ENCODE data around the gene PPWD1. TPM values are rescaled to one million over a fixed set of nuclear protein-coding genes. Genes with fewer than 3 reads are reported as not detected.

Gene PPWD1
- total RNA-seq, 6 donors from 2014 or later = 29.0 to 87.9 (median 35.5) TPM

- H3K27ac ChIP-seq = peak overlapping the region; percentile 79 to 89 (median 88)
- TF ChIP-seq, protein P1, sequence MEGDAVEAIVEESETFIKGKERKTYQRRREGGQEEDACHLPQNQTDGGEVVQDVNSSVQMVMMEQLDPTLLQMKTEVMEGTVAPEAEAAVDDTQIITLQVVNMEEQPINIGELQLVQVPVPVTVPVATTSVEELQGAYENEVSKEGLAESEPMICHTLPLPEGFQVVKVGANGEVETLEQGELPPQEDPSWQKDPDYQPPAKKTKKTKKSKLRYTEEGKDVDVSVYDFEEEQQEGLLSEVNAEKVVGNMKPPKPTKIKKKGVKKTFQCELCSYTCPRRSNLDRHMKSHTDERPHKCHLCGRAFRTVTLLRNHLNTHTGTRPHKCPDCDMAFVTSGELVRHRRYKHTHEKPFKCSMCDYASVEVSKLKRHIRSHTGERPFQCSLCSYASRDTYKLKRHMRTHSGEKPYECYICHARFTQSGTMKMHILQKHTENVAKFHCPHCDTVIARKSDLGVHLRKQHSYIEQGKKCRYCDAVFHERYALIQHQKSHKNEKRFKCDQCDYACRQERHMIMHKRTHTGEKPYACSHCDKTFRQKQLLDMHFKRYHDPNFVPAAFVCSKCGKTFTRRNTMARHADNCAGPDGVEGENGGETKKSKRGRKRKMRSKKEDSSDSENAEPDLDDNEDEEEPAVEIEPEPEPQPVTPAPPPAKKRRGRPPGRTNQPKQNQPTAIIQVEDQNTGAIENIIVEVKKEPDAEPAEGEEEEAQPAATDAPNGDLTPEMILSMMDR (IDR thresholded peaks at IDR 0.05) = no peak
- TF ChIP-seq POLR2A (IDR thresholded peaks at IDR 0.05) (no peak), EP300 (IDR thresholded peaks at IDR 0.05) (no peak), POLR2AphosphoS5 (IDR thresholded peaks at IDR 0.05) (no peak)
- no peaks in the 10 kb centered on the region for H3K9me3 ChIP-seq
- no peaks in the 10 kb centered on the region for H3K27me3 ChIP-seq
- H3K4me3 ChIP-seq = peak overlapping the region; percentile 73 to 93 (median 86)
- peaks cover 0 to under 1% (median 0%) of the 10 kb centered on the region in 4 donors for H3K36me3 ChIP-seq
- ATAC-seq (ENCODE audit: low FRiP score in 2 of 2) (no peak), DNase-seq (no peak)
- H3K4me1 ChIP-seq = peaks cover 30 to 37% (median 34%) of the 10 kb centered on the region in 4 donors
- 7 to 12% methylated on average over 9 of the region's 9 CpGs for WGBS, 2 donors
Measured at GRCh38 chr5:65623482-65623881, 60.4 kb downstream of the PPWD1 start.

DNA sequence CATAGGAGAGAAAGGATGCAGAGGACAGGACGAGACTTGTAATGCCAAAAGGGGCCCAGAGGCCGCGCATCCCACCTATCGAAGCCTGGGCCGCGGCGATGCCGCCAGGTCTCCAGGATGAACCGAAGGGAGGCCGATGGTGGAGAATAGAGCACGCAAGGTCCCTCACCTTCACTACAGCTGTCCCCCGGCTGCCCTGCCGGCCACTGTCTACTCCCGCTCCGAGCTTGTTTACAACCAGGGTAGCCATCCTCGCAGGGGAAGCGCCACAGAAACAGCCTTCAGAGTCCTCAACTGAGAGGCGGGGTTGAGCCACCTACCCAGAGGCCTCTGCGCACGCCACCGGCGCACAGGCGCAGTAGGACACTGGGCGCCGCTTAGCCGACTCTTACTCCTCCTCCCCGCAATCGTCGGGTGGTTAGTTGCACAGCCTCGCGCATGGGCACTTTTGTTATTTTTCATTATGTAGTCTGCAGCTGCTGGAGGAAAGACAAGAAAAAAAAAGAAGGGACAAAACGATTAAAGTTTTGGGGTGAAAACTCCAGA is 61.0 kb downstream of the PPWD1 start, which contains the start of gene TRIM23:
Gene TRIM23 (minus strand): TSS at position 309 of the 546 bp plus-strand sequence. CDS start 59 bp downstream, at position 250.
- peaks cover 25 to 37% (median 34%) of the 10 kb centered on the region in 4 donors for H3K4me1 ChIP-seq
- peaks cover 0 to 7% (median 0%) of the 10 kb centered on the region in 4 donors for H3K36me3 ChIP-seq
- peak within 1 kb of the TSS; percentile 79 to 89 (median 88) for H3K27ac ChIP-seq
- peak within 1 kb of the TSS; percentile 73 to 93 (median 86) for H3K4me3 ChIP-seq
- peak; percentile 96 for DNase-seq
- ATAC-seq (ENCODE audit: low FRiP score in 2 of 2) = peak; percentile 100
- 0 to 1% methylated on average over 32 of the region's 32 CpGs for WGBS, 2 donors
- no peaks in the 10 kb centered on the region for H3K9me3 ChIP-seq
- TF ChIP-seq, protein P1 (IDR thresholded peaks at IDR 0.05) = peak in 2 of 6 experiments; percentile 15 to 24
- TF ChIP-seq POLR2A (IDR thresholded peaks at IDR 0.05) (peak in 3 of 4 donors; percentile 33 to 67 (median 50)), EP300 (IDR thresholded peaks at IDR 0.05) (no peak), POLR2AphosphoS5 (IDR thresholded peaks at IDR 0.05) (peak in 1 of 2 donors; percentile 80)
- H3K27me3 ChIP-seq = no peaks in the 10 kb centered on the region

- H3K9me3 ChIP-seq = no peaks in the 10 kb centered on the region
- 0% methylated on average over 36 of the region's 36 CpGs for WGBS, 2 donors
- TF ChIP-seq POLR2A (IDR thresholded peaks at IDR 0.05) (peak in 2 of 4 donors; percentile 18 to 24), EP300 (IDR thresholded peaks at IDR 0.05) (no peak), POLR2AphosphoS5 (IDR thresholded peaks at IDR 0.05) (peak; percentile 74 to 78)
- TF ChIP-seq, protein P1 (IDR thresholded peaks at IDR 0.05) = peak in 2 of 6 experiments; percentile 28 to 41
- H3K4me3 ChIP-seq = peak within 1 kb of the TSS; percentile 73 to 93 (median 86)
- peak in 1 of 2 donors; percentile 82 for DNase-seq
- no peaks in the 10 kb centered on the region for H3K27me3 ChIP-seq
- ATAC-seq (ENCODE audit: low FRiP score in 2 of 2) = peak; percentile 95 to 97
- peaks cover 25 to 37% (median 34%) of the 10 kb centered on the region in 4 donors for H3K4me1 ChIP-seq
- H3K36me3 ChIP-seq = peaks cover 0 to 15% (median 3%) of the 10 kb centered on the region in 4 donors
- H3K27ac ChIP-seq = peak within 1 kb of the TSS; percentile 79 to 89 (median 88)
Measured at GRCh38 chr5:65624571-65625555, 61.8 kb downstream of the PPWD1 start, which contains the start of the genes SHLD3 and TRAPPC13. Gene SHLD3, plus strand, starts transcription at chr5:65625027. Its CDS starts 4,561 bp downstream, at chr5:65629588. Gene TRAPPC13, plus strand, starts transcription at chr5:65625027. Its CDS starts 34 bp downstream, at chr5:65625061.

DNA sequence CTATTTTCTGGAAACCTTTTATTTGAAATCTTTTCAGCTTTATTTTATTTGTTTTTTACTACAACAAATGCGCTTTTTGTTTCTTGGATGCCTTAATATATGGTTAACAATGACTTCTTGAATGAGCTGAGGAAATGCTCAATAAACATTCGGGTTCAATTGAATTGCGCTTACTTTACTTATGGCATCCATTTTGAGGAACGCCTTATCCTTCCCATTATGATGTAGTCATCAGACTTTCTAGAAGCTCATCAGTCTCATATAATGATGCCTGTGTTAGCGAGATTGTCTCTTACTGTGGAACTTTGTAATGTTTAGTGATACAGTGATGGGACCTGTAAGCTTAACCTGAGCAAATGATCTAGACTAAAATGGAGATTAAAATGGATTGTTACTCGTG is 62.6 kb downstream of the PPWD1 start:
- DNase-seq (no peak), ATAC-seq (ENCODE audit: low FRiP score in 2 of 2) (no peak)
- no peaks in the 10 kb centered on the region for H3K9me3 ChIP-seq
- peak overlapping the region in 3 of 4 donors; percentile 79 to 89 (median 86) for H3K27ac ChIP-seq
- H3K4me1 ChIP-seq = peaks cover 25 to 37% (median 34%) of the 10 kb centered on the region in 4 donors
- peaks cover 0 to 19% (median 5%) of the 10 kb centered on the region in 4 donors for H3K36me3 ChIP-seq
- WGBS, 2 donors = 42 to 58% methylated on average over 6 of the region's 6 CpGs
- H3K27me3 ChIP-seq = no peaks in the 10 kb centered on the region
- H3K4me3 ChIP-seq = peak overlapping the region in 3 of 4 donors; percentile 73 to 93 (median 88)
- TF ChIP-seq EP300 (IDR thresholded peaks at IDR 0.05) = no peak
- TF ChIP-seq POLR2A (IDR thresholded peaks at IDR 0.05) = no peak
- no peak for TF ChIP-seq POLR2AphosphoS5 (IDR thresholded peaks at IDR 0.05)
- TF ChIP-seq, protein P1 (IDR thresholded peaks at IDR 0.05) = no peak
